HepG2 (cell line): Measurements from ENCODE around the gene FCHO1. TPM values are rescaled to one million over a fixed set of nuclear protein-coding genes. Genes with fewer than 3 reads are reported as not detected.

Experiments used
- AGO2 ChIP-seq: fragments of 200-400 bp; formaldehyde crosslinking; optimal IDR thresholded peaks from 2 replicates; pipeline ENCODE3; 2017; ENCODE audit warnings: mild to moderate bottlenecking, low read depth, low read length, moderate library complexity
- ATM ChIP-seq: fragments of 450-650 bp; IDR thresholded peaks from 2 replicates; pipeline ENCODE4 v1.7.1; 2017; ENCODE audit warnings: mild to moderate bottlenecking, borderline replicate concordance
- CENPT ChIP-seq: sonication (generic); formaldehyde crosslinking; IDR thresholded peaks from 2 replicates; pipeline ENCODE4 v1.8.0; 2022; ENCODE audit warnings: low read depth, mild to moderate bottlenecking, moderate library complexity, missing genetic modification reagents
- EP300 ChIP-seq, 3 experiments: sonication (generic) in 1 of 3; formaldehyde crosslinking in 1 of 3; IDR thresholded peaks; 2 replicates each; pipeline versions ENCODE4 v1.5.1 to v1.6.1; 2011 to 2020; ENCODE audit warnings: low read depth in 2 of 3, low read length in 2 of 3, borderline replicate concordance in 1 of 3, improper control_type of control experiment in 1 of 3, mild to moderate bottlenecking in 1 of 3, missing genetic modification reagents in 1 of 3, moderate library complexity in 1 of 3
- FOXA3 ChIP-seq: IDR thresholded peaks from 2 replicates; pipeline ENCODE4 v1.6.1; 2016; ENCODE audit warnings: missing genetic modification reagents, missing compliant biosample characterization
- FOXC1 ChIP-seq: sonication (generic); formaldehyde crosslinking; IDR thresholded peaks from 2 replicates; pipeline ENCODE4 v1.8.0; 2022; ENCODE audit warnings: mild to moderate bottlenecking, missing genetic modification reagents, borderline replicate concordance
- KDM5B ChIP-seq: sonication (generic); formaldehyde crosslinking; IDR thresholded peaks from 2 replicates; pipeline ENCODE4 v1.4.0; 2020; ENCODE audit warnings: missing genetic modification reagents, mild to moderate bottlenecking, borderline replicate concordance
- KLF11 ChIP-seq: IDR thresholded peaks from 2 replicates; pipeline ENCODE4 v1.6.1; 2016; ENCODE audit warnings: missing compliant biosample characterization
- MED8 ChIP-seq: sonication (generic); formaldehyde crosslinking; IDR thresholded peaks from 2 replicates; pipeline ENCODE4 v1.8.1; 2023; ENCODE audit warnings: mild to moderate bottlenecking, missing genetic modification reagents; ENCODE audit not compliant: insufficient replicate concordance
- MEF2D ChIP-seq: sonication (generic); formaldehyde crosslinking; IDR thresholded peaks from 2 replicates; pipeline ENCODE4 v1.5.1; 2020; ENCODE audit warnings: mild to moderate bottlenecking, missing genetic modification reagents
- MYNN ChIP-seq: sonication (generic); formaldehyde crosslinking; IDR thresholded peaks from 2 replicates; pipeline ENCODE4 v1.4.0; 2020; ENCODE audit warnings: mild to moderate bottlenecking, low read depth, missing genetic modification reagents
- NR2F6 ChIP-seq, 2 experiments: IDR thresholded peaks; 2 replicates each; pipeline ENCODE4 v1.6.1; 2016; ENCODE audit warnings: antibody characterized with exemption in 1 of 2, mild to moderate bottlenecking in 1 of 2
- RCOR2 ChIP-seq: IDR thresholded peaks from 2 replicates; pipeline ENCODE4 v1.6.1; 2016; ENCODE audit warnings: missing biosample characterization, missing genetic modification reagents
- SMARCE1 ChIP-seq: fragments of 450-650 bp; IDR thresholded peaks from 2 replicates; pipeline ENCODE4 v1.6.1; 2017; ENCODE audit warnings: borderline replicate concordance
- SP4 ChIP-seq: sonication (generic); formaldehyde crosslinking; IDR thresholded peaks from 2 replicates; pipeline ENCODE4 v1.8.1; 2023; ENCODE audit warnings: mild to moderate bottlenecking, missing genetic modification reagents
- ZFP36L2 ChIP-seq: sonication (generic); formaldehyde crosslinking; IDR thresholded peaks from 2 replicates; pipeline ENCODE4 v1.4.0; 2020; ENCODE audit warnings: missing genetic modification reagents
- ZNF629 ChIP-seq: sonication (generic); formaldehyde crosslinking; conservative IDR thresholded peaks from 2 replicates; pipeline ENCODE4 v1.5.0; 2020; ENCODE audit warnings: missing genetic modification reagents
- polyA plus RNA-seq, 8 experiments: library from polyadenylated mRNA; depleted of rRNA in 3 of 8; stranded (reverse) in 7 of 8; unstranded in 1 of 8; fragments of >200 nt; fragmentation: Illumina TruSeq in 4 of 8; extraction: Trizol in 4 of 8; gene quantifications; 2 replicates each; pipeline versions ENCODE4 v1.2.1 to v1.2.3, GENCODE V29; 2011 to 2016; ENCODE audit warnings: low read depth in 4 of 8, missing spikeins in 1 of 8, mixed read lengths in 1 of 8; ENCODE audit not compliant: insufficient read depth in 1 of 8
- total RNA-seq, 5 experiments: library from RNA; depleted of rRNA; stranded (reverse); fragments of >200 nt; fragmentation: Illumina TruSeq; extraction: Trizol; gene quantifications; 2 replicates each; pipeline ENCODE4 v1.2.3, GENCODE V29; 2016; ENCODE audit warnings: low read depth in 1 of 5
- TF ChIP-seq, protein P1 (sequence below): IDR thresholded peaks from 2 replicates; pipeline ENCODE4 v1.6.1; 2018; ENCODE audit warnings: missing genetic modification reagents, mild to moderate bottlenecking, missing compliant biosample characterization
- TF ChIP-seq, protein P2 (sequence below): sonication (generic); formaldehyde crosslinking; IDR thresholded peaks from 2 replicates; pipeline ENCODE4 v1.4.0; 2020; ENCODE audit warnings: missing genetic modification reagents
- TF ChIP-seq, protein P3 (sequence below): sonication (generic); formaldehyde crosslinking; IDR thresholded peaks from 2 replicates; pipeline ENCODE4 v1.4.0; 2020; ENCODE audit warnings: mild to moderate bottlenecking, missing genetic modification reagents
- TF ChIP-seq, protein P4 (sequence below): sonication (generic); formaldehyde crosslinking; IDR thresholded peaks from 2 replicates; pipeline ENCODE4 v1.4.0; 2020; ENCODE audit warnings: missing genetic modification reagents

Gene FCHO1
- total and polyA plus RNA-seq, 2 of the 13 experiments (the other 11 are each of a cell fraction or from before 2014, with no cell fraction given), result 1.3 to 3.1 TPM

DNA sequence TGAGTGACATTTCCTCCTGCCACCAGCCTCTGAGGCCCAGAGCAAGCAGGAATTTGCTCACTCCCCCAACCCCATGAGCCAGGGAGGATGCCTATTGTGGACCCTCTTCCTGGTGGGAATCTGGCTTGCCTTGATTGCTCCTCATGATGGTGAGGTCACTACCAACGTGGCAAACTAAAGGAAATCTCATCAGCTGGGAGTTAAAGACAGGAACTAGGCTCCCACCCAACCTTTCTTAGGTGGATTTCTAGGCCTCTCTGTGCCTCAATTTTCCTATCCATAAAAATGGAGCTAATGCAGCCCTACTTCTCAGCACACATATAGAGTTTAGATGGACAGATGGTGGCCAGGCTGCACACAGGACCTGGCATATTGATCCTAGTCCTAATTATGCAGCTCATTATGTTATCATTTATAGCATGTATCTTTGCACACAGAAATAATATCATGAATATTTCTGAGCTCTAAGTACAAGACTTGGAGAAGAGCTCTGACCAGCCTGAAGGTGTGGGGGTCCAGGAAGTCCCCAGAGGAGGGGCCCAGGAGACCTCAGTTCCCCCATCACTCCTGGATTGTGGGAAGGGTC lies 45.7 kb downstream of the FCHO1 start (continued):
- TF ChIP-seq, protein P1, sequence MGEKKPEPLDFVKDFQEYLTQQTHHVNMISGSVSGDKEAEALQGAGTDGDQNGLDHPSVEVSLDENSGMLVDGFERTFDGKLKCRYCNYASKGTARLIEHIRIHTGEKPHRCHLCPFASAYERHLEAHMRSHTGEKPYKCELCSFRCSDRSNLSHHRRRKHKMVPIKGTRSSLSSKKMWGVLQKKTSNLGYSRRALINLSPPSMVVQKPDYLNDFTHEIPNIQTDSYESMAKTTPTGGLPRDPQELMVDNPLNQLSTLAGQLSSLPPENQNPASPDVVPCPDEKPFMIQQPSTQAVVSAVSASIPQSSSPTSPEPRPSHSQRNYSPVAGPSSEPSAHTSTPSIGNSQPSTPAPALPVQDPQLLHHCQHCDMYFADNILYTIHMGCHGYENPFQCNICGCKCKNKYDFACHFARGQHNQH (CRISPR knock-in tag), result no peak
- TF ChIP-seq NR2F6 (IDR thresholded peaks at IDR 0.05) (no peak), NR2F6 (CRISPR knock-in tag; IDR thresholded peaks at IDR 0.05) (no peak), KDM5B (no peak), CENPT (CRISPR knock-in tag) (no peak), FOXA3 (CRISPR knock-in tag) (no peak), ZNF629 (peak; percentile 77), MEF2D (no peak), EP300 (IDR thresholded peaks at IDR 0.05; ENCODE audit: low read depth in 2 of 2, low read length in 2 of 2) (0 out of 4 replicates have a peak, but pooled peaks of 1 of the 2 experiments have one; percentile 0), EP300 (CRISPR knock-in tag; IDR thresholded peaks at IDR 0.05; ENCODE audit: borderline replicate concordance) (no peak), RCOR2 (CRISPR knock-in tag) (peak; percentile 71), SP4 (0 out of 2 replicates have a peak, but pooled peaks have one; percentile 15), ZFP36L2 (CRISPR knock-in tag) (no peak), ATM (no peak), MYNN (no peak), MED8 (no peak), AGO2 (no peak), FOXC1 (CRISPR knock-in tag) (no peak), SMARCE1 (no peak), KLF11 (CRISPR knock-in tag) (no peak)
- TF ChIP-seq, protein P2, sequence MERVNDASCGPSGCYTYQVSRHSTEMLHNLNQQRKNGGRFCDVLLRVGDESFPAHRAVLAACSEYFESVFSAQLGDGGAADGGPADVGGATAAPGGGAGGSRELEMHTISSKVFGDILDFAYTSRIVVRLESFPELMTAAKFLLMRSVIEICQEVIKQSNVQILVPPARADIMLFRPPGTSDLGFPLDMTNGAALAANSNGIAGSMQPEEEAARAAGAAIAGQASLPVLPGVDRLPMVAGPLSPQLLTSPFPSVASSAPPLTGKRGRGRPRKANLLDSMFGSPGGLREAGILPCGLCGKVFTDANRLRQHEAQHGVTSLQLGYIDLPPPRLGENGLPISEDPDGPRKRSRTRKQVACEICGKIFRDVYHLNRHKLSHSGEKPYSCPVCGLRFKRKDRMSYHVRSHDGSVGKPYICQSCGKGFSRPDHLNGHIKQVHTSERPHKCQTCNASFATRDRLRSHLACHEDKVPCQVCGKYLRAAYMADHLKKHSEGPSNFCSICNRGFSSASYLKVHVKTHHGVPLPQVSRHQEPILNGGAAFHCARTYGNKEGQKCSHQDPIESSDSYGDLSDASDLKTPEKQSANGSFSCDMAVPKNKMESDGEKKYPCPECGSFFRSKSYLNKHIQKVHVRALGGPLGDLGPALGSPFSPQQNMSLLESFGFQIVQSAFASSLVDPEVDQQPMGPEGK (CRISPR knock-in tag), result no peak
- TF ChIP-seq, protein P3, sequence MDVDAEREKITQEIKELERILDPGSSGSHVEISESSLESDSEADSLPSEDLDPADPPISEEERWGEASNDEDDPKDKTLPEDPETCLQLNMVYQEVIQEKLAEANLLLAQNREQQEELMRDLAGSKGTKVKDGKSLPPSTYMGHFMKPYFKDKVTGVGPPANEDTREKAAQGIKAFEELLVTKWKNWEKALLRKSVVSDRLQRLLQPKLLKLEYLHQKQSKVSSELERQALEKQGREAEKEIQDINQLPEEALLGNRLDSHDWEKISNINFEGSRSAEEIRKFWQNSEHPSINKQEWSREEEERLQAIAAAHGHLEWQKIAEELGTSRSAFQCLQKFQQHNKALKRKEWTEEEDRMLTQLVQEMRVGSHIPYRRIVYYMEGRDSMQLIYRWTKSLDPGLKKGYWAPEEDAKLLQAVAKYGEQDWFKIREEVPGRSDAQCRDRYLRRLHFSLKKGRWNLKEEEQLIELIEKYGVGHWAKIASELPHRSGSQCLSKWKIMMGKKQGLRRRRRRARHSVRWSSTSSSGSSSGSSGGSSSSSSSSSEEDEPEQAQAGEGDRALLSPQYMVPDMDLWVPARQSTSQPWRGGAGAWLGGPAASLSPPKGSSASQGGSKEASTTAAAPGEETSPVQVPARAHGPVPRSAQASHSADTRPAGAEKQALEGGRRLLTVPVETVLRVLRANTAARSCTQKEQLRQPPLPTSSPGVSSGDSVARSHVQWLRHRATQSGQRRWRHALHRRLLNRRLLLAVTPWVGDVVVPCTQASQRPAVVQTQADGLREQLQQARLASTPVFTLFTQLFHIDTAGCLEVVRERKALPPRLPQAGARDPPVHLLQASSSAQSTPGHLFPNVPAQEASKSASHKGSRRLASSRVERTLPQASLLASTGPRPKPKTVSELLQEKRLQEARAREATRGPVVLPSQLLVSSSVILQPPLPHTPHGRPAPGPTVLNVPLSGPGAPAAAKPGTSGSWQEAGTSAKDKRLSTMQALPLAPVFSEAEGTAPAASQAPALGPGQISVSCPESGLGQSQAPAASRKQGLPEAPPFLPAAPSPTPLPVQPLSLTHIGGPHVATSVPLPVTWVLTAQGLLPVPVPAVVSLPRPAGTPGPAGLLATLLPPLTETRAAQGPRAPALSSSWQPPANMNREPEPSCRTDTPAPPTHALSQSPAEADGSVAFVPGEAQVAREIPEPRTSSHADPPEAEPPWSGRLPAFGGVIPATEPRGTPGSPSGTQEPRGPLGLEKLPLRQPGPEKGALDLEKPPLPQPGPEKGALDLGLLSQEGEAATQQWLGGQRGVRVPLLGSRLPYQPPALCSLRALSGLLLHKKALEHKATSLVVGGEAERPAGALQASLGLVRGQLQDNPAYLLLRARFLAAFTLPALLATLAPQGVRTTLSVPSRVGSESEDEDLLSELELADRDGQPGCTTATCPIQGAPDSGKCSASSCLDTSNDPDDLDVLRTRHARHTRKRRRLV, result no peak
- TF ChIP-seq, protein P4, sequence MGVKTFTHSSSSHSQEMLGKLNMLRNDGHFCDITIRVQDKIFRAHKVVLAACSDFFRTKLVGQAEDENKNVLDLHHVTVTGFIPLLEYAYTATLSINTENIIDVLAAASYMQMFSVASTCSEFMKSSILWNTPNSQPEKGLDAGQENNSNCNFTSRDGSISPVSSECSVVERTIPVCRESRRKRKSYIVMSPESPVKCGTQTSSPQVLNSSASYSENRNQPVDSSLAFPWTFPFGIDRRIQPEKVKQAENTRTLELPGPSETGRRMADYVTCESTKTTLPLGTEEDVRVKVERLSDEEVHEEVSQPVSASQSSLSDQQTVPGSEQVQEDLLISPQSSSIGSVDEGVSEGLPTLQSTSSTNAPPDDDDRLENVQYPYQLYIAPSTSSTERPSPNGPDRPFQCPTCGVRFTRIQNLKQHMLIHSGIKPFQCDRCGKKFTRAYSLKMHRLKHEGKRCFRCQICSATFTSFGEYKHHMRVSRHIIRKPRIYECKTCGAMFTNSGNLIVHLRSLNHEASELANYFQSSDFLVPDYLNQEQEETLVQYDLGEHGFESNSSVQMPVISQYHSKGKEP (CRISPR knock-in tag), result no peak
